Measurements from ENCODE around the gene COL11A1.

DNA sequence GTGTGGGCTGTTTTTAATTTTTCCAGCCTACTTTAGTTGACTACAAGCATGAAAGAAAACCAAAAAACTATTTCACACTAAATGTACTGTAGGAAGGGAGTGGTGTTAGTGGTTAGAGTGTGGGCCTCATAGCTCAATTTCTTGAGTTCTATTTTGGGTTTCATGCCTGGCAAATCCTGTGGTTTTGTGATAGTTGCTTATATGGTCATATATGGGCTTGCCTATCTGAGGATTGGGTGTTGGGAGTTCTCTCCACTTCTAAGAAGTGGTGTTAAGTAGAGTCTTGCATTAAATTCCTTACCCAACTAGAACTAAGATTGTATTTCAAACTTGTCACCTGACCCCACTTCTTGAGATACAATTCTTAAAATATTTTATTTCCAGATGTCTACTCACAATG, 37.8 kb upstream of the COL11A1 start:
- TF ChIP-seq POLR2AphosphoS5 (IDR thresholded peaks at IDR 0.05; ENCODE audit: low read depth, low read length) (no peak), SIN3A (IDR thresholded peaks at IDR 0.05; ENCODE audit: borderline replicate concordance, insufficient read depth, low read length) (no peak)
